GM19238 (cell line): ENCODE measurements around the gene GNA14.

ENCODE experiments used
- DNase-seq: peaks from one replicate; pipeline ENCODE4 v3.0.0; 2011; ENCODE audit warnings: low spot score; ENCODE audit not compliant: insufficient read length

The GNA14 gene

DNA sequence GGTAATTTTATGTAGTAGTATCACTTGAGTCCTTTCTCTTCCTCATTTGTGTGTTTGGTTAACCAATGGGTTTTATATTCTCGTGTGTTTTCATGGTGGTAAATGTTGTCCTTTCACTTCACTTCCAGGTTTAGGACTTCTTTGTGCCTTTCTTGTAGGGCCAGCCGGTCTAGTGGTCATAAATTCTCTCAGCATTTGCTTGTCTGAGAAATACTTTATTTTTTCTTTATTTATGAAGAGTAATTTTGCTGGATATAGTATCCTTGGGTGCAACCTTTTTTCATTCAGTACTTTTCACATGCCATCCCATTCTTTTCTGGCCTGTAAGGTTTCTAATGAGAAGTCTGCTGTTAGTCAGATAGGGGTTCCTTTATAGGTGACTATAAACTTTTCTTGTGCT is 107.1 kb downstream of the GNA14 start:
- DNase-seq, result no peak

DNA sequence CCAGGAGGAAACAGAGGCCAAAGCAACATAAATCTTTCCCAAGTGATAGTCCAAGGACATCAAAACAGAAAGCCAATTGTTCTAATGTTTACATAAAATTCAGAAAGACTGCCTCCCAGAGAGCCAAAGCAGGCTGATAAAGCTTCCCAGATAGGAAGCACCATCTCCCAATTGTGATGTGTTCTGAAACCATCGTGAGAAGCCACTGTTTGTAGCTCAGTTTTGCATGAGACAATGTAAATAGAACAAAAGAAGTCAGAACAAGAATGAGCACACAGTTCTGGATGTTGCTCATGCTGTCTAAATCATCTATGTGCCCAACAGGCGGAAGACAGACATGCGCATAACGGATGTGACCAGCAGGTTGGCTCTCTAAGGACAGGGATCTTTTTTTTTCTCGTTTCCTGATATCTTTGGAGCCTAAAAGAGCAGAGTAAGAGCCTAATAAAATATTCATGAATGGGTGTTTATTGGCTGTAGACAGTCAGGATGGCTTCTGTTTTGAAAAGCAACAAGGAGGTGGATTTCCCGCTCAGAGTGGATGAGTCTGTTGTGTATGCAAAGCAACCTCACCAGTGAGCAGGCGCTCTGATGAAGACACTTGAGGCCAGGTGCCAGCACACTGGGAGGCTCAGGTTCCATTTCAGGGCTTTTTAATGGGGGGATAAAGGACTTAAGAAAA is 113.6 kb downstream of the GNA14 start:
- no peak for DNase-seq

DNA sequence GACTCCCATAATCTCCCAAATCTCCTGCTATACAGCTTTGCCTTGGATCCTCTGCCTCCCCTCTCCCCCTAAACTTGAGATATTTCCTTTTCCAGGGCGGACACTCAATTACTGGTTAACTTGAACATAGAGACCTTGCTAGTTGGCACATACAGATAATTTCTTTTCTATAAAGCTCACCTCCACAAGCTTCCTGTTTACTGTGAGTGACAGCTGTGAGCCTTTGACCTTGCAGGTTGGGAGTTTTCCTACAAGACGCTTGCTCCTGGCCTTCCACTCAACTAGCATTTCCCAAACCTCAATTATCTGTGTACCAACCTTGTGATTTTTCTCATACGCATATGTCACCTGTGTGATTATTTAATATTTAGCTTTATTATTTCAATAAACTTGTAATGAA is 114.5 kb downstream of the GNA14 start:
- no peak for DNase-seq

DNA sequence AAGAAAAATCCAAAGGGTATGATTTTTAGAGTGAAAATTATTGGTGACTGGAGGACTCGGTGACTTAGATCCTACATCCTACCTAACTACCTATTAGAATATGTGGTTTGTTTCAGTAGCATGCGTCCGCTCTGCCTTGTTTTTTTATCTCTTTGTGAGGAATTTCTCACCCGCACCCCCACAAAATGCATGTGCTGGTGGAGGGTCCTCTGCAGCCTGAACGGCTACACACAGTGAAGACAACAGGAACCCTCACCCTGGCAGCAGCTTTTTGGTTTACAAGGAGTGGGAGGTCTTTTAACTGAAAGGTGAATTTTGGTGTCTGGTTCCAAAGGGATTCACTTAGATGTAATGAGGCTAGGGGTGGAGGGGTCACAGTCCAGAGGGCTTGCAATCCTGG is 115.5 kb downstream of the GNA14 start:
- DNase-seq, result no peak

DNA sequence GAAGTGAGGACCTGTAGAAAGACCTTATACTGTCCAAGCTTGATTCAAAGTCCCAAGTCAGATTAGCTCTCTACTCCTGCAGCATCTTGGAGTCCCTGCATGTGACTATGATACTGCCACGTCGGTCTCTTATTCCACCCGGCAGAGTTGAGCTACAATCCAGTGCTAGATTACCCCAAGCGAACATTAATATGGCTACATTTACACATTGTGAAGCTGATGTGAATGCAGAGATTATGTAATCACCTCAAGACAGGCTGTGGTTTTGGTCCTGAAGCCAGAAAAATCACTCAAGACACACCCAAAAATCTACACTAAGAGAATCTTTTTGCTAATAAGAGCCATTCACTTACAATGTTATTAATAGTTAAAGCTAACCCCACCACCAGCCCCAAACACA is 116.7 kb downstream of the GNA14 start:
- no peak for DNase-seq

DNA sequence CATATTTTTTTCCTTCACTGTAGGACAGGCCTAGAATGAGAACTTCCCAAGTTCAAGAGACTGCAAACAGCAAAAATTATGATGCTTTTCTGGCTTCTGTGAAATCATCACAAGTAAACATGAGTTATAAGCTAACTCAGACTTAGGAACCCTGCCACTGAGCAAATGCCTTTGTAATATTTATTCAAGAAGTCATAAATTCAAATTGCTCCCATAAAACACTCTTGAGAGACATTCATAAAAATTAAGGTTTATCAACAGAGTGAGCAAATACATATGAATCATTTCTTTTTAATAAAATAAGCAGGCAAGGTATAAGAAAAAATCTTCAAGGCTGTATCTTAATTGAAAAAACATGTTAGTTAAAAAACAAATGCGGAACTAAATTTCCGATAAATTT is 124.2 kb downstream of the GNA14 start:
- no peak for DNase-seq

DNA sequence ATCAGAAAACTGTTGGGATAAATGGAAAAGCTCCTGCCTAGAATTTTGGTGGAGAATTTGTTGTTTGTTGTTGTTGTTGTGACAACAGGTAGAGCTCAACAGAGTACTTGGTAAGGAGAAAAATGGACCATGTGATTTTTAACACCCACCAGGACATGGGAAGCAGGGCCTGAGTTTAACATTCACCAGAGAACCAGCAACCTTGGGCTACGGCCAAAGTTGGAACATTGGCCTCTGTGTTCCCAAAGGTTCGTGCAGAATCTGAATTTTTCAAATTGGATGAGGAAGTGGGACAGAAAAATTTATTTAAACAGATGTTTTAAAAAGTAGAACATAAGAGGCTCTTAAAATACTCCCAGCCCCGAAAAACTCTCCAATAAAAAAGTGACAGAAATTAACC is 127.0 kb downstream of the GNA14 start:
- no peak for DNase-seq

DNA sequence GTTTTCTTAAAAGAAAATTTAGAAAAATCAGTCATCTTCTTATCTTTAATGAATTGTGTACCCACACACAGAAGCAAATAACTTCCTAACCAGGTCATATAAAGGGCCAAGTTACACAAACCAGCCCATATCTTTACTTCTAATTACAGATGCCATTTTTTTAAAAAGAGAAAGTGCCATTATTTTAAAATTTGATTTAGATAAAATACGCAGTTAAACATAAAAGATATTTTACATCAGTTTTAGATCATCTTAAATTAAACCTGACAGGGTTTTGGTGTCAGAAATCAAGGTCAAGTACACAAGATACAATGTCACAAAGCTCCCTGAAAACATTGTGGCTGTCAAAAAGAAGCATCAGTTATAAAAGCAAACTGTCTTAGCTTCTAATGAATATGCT is 129.4 kb downstream of the GNA14 start:
- no peak for DNase-seq

DNA sequence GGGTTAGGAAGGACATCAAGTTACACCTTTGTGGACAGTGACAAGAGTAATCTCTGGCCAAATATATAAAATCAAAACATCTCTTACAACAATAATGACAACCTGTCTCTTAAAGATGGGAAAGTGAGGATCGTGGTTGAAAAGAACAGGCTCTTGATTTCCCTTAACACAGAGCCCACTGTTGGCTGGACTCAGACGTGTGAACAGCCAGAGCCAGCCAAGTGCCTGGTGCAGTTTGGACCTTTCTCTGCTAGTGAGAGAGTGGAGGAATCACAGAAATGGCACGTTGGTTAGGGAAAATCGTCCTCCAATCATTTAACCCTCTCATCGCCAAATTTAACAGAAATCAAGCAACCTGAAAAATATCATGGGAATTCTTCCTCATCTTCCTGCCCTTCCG is 131.3 kb downstream of the GNA14 start:
- DNase-seq, result no peak

DNA sequence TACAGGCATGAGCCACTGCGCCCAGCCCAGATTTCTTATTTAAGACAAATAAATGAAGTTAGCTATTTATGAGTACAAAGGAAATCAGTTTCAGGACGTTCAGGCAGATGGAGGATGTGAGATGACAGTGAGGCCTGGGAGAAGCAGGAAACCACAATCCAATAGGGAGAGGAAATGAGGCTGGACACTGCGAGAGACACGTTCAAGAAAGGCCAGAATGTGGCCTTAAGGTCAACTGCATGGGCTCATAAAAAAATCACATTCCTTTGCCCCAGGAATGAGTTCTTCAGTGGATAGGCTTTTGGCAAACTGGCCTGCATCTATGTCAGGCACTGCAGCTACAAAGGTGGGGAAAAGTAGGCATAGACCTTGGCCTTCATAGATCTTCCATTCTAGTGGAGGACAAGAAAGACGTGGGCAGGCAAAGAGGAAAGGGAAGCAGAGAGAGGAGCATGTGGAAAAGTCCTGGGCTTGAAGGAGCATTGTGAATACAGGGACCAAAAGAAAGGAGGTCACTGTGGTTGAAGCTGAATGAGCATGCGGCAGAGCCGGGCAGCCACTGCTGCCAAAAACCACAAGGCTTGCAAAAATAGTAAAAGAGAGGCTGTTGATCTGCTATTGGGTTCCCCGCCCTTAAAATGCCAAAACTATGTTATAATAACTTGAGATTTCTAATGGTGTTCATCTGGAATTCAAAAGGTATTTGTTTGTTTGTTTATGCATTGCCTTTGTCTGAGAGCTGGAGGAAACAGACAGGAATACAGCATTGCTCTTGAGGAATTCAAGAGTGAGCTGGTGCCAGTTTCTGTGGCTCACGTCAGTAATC is 133.0 kb downstream of the GNA14 start:
- DNase-seq, result no peak

DNA sequence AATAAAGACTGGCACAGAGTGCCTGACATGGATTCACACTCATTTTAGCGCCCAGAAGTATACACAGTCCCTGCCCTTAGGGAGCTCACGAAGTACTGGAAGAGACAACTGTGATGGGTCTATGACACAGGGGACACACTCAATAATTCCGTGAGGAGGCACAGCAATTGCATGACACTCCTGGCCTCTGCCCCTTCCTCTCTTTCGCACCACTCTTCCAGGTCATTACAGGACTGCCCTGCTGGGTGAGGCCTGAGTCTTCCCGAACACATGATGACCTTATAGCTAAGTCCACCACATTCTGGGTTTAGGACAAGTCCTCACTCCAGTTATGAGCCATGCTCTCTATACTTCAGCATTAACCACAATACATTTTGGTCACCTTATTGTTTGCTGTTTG is 134.7 kb downstream of the GNA14 start:
- no peak for DNase-seq

DNA sequence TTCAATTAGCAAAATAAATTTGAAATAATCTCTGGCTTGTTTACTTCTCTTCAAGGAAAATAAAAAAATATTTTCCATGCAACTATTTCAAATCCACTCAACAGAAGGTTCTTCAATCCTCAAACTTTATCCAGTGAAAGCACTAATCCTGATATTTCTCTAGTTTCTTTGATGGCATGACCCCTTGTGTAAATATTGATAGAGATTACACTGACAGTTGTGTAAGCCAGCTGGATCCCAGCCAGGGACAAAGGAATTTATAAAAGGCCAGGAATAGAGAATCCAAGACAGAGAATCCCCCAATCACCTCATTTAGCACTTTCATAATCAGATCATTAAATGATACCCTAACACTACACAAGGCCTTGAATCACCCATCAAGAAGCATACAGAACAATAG is 135.2 kb downstream of the GNA14 start:
- no peak for DNase-seq

DNA sequence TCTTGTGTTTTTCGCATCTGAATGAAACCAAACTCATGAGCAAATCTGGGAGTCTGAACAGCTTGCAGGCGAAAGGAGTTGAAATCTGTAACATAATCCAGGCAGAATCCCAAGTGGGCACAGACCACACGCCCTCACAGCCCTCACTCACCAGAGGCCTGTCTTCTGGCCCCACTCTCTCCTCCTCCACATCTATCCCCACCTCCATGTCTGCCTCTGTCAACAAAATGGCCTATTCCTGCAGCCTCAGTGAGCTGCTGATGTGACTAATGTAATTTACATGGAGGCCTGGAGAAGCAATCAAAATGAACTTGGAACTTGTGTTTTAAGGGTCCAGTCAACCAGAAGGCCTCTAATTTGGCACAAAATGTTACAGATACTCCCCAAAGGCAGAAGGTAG is 136.6 kb downstream of the GNA14 start:
- no peak for DNase-seq

DNA sequence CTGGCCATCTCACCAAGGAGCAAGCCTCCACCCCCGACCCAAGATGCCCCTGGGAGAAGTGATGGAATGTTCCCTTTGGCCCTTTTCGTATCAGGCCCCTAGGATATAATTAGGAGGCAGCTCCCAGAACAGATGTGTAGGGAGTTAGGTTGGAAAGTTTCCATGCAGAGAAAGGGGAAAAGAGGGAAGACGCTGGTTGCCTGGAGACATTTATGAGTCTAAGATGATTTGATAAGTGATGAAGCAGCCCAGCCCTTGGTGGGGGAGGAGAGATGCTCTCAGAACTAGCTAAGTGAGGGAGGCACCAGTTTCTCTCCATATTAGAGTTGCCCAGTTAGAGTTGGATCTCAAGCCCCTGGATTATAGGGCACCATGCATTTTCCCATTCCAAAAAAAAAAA is 137.5 kb downstream of the GNA14 start:
- DNase-seq, result no peak

DNA sequence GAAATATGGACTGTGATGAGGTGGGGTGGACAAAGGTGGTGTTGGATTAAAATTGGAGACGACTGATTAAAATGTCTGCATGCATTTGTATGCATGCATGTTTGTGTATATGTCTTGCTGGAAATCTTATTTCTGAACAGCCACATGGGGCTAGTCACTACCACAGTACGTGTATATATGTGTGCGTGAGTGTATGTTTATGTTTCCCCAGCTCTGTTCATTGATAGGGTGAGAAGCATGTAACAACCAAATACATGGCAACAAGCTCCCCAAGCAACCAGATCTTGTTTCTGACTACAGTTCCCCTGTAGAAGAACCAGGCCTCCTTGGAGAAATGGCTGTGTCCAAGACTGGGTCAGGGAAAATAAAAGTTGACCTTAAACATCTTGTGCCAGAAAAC is 139.7 kb downstream of the GNA14 start:
- DNase-seq, result no peak

DNA sequence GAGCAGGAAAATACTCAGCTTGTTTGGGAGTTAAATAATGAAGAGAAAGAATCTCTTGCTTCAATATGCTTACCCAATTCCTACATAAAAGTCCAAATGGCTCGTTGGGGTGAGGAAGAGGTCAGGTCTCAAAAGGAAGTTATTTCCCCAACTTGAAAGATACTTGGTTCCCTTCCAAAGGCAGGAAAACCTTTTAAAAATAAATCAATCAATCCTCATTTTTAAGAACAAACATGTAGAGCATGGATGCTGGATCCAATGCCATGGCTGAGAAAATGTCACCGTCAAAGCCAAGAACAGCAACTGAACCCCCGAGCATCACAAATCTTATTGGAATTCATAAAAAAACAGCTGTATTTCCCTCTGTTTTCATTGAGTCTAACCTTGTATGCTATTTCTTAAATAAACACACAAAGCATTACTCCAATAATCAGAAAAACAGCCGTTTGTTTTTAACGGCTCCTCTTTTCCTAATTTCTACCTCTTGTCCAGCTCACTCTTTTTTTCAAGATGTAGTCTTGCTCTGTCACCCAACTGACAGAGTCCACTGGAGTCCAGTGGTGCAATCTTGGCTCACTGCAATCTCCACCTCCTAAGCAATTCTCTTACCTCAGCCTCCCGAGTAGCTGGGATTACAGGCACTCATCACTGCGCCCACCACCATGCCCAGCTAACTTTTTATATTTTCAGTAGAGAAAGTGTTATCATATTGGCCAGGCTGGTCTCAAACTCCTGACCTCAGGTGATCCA is 140.7 kb downstream of the GNA14 start:
- no peak for DNase-seq

DNA sequence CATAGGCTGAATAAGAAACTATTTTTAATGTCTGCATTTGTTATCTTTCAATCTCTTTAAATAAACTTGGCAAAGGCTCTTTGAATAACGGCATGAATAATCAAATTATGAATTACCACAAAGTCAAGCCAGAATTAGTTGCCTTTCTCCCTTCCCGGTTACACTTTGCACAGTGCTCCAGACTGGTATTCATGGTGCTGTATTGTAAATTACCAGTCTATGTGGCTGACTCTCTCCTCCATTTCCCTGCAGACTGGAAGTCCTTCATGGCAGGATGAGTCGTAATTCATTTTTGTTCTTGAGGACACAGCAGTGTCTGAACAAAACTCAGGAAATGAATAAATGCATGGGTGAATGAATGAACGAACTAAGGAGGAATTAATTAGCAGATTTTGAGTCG is 142.9 kb downstream of the GNA14 start:
- DNase-seq, result no peak

DNA sequence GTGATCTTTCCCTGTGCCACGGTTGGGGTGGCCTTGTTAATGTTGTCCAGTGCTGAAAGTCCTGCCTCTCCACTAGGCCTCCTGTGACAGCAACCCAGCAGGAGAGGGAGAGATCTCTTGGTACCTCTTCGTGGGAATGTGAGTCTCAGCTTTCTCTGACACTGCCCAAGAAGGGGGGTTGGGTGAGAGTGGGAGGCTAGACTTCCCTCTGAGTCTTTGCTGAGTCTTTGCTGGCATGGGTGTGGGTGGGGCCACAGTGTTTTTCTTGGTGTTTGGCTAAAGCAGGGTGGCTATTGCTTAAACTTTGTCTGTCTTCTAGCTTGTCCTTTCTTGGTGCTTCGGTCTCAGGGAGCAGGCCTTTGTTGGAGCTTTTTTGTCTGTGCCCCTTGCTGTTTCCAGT is 145.6 kb downstream of the GNA14 start:
- DNase-seq, result no peak

DNA sequence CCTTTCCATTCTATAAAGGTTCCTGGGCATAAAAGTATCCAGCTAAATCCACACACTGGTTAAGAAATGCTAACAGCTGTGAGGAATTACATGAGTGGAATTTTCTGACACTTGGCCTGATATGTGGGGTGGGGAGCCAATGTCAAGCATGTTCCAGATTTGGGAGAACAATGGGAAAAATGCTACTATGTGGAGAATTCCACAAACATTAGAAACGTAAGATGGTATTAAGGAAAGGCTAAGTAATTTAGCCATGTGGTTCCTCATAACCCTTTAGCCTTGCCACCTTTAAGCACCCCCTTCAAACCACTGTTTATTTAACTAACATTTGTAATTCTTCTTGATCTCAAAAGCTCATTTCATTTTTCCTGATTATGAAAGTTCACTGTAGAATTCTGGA is 149.2 kb downstream of the GNA14 start:
- no peak for DNase-seq

DNA sequence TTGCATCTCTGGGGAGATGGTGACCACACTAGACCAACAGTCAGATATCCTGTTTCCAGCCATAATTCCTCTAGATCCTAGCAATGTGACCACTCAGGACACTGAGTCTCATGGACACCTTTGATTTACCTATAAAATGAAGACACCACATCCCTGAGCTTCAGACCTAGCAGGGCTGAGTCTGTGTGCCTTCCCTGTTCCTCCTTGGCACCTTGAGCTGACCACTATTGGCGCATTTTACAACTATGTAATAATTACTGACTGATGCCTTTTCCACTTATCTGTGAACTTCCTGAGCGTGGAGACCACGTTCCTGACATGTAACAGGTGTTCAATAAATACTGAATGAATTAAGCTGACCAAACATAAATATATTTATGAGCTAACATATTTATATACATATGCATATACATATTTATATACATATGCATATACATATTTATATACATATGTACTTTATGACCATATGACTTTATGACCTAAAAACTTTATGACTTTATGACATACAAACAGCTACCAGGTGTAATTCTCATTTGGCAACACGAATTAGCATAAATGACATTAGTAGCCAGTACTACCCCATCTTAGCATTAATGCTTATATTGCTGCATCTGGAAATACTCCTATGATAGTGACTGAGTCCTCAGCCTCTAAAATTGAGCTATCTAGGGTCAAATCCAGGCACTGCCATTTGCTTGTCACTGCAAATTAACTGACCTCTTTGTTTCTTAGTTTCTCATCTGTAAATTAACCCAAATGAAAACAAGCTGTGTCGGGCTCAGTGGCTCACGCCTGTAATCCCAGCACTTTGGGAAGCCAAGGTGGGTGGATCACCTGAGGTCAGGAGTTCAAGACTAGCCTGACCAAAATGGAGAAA is 150.6 kb downstream of the GNA14 start:
- no peak for DNase-seq

DNA sequence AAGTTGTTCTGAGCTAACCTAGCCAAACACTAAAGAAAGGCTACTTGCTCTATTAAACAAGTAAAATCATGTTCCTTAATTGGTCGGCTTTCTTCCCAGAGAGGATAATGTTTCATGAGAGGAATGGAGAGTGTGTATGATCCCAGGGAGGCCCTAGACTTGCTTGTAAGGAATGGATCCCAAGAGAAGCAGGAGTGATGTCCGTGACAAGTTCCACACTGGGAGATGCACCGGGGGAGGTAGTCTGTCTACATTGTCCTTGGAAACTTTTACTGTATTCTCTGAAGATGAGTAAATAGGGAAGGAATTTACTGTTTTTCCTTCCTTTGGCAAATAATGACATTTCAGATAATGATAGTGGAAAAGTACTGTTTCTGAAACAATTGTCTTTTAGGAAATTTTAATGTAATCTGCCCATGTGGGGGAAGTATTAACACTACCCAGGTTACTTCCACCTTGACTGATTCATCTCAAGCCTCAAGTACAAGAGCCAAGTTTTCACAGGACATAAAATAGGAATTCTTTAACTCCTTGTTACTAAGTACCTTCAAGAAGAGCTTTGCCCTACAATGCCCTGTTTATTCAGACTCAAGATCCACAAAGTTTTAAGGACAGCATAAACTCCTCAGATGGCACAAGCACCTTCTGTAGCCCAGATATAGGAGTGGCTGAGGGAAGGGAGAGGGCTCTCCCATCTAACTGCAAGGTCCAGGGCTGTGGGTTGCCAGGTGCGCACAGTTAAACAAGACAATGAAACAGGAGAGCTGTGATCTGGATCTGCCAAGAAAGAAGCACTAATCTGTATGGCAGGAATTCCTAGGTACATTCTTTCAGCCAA is 152.1 kb downstream of the GNA14 start:
- no peak for DNase-seq
